ENCODE measurements around the gene BBS9. TPM values are rescaled to one million over a fixed set of nuclear protein-coding genes. Genes with fewer than 3 reads are reported as not detected.
A peak's percentile ranks its signal among the peaks of the same experiment; 100 is the strongest.

BBS9 gene
- total RNA-seq, 2 experiments from 2014 or later = 13.7 to 17.2 TPM

DNA sequence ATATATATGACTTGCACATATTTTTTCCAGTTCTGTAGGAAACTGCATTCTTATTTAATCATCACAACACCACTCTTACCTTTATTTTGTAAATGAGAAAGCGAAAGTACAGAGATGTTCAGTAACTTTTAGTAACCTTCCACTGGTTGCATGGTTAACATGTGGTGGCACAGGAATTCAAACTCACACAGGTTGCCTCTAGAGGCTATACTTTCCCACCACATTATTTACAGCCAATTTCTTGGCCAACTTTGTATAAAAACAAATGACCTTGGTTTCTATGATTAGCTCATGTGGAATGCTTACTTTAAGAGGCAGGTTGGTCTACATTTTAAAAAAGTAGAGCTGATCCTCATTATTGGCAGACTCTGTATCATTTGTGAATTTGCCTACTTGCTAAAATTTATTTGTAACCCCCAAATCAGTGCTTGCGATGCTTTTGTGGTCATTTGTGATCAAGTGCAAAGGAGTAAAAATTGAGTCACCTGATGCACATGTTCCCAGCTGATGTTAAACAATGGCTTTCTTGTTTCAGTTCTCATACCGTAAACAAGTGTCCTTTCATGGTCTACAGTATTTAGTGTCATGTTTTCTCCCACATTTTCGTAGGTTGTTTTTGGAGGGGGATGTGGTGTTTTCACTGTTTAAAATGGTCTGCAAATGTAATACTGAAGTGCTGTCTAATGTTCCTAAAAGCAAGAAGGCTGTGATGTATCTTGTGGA, 14.8 kb downstream of the BBS9 start:
- H3K4me3 Mint-ChIP-seq = peak overlapping the region; percentile 15
- no peak for ATAC-seq (ENCODE audit: low read depth)
- POLR2A ChIA-PET = no interaction called here
- H3K4me1 Mint-ChIP-seq = peaks cover 3% of the 10 kb centered on the region
- H3K36me3 Mint-ChIP-seq = peaks cover 9% of the 10 kb centered on the region
- no peak overlapping the region for H3K27ac Mint-ChIP-seq
- H3K9me3 Mint-ChIP-seq = peaks cover 7% of the 10 kb centered on the region
- no peaks in the 10 kb centered on the region for H3K27me3 Mint-ChIP-seq
- DNase-seq = no peak

- H3K4me1 Mint-ChIP-seq = peaks cover 3% of the 10 kb centered on the region
- DNase-seq (no peak), ATAC-seq (ENCODE audit: low read depth) (no peak)
- H3K27me3 Mint-ChIP-seq = no peaks in the 10 kb centered on the region
- no peak overlapping the region for H3K27ac Mint-ChIP-seq
- POLR2A ChIA-PET = no interaction called here
- H3K4me3 Mint-ChIP-seq = no peak overlapping the region
- peaks cover 7% of the 10 kb centered on the region for H3K9me3 Mint-ChIP-seq
- peaks cover 9% of the 10 kb centered on the region for H3K36me3 Mint-ChIP-seq
Measured at GRCh38 chr7:33145156-33145555, 15.8 kb downstream of the BBS9 start.

DNA sequence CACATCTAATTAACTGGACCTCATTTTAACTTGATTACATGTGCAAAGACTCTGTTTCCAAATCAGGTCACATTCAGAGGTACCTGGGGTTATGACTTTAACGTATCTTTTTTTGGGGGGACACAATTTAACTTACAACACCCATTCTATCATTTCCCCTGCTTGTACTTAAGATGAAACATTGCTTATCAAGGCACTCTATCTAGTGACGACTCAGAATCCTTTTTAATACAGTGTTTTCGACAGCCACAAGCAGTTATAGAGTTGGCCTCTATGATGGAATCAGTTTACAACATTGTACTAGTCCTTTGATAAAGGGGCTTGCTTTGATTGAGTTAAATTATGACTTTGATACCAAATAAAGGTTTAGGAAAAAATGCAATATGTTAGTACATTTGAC, 22.7 kb downstream of the BBS9 start:
- POLR2A ChIA-PET = no interaction called here
- no peaks in the 10 kb centered on the region for H3K4me1 Mint-ChIP-seq
- H3K4me3 Mint-ChIP-seq = no peak overlapping the region
- H3K27me3 Mint-ChIP-seq = no peaks in the 10 kb centered on the region
- no peak for DNase-seq
- ATAC-seq (ENCODE audit: low read depth) = no peak
- no peaks in the 10 kb centered on the region for H3K9me3 Mint-ChIP-seq
- H3K27ac Mint-ChIP-seq = no peak overlapping the region
- no peaks in the 10 kb centered on the region for H3K36me3 Mint-ChIP-seq

- POLR2A ChIA-PET = no interaction called here
- peaks cover 1% of the 10 kb centered on the region for H3K36me3 Mint-ChIP-seq
Measured at GRCh38 chr7:33155811-33156210, 26.4 kb downstream of the BBS9 start.

GRCh38 chr7:33156441-33156840, 27.1 kb downstream of the BBS9 start:
- Mint-ChIP-seq H3K27ac (no peak overlapping the region), H3K9me3 (no peaks in the 10 kb centered on the region), H3K4me3 (no peak overlapping the region), H3K4me1 (peaks cover 3% of the 10 kb centered on the region), H3K27me3 (no peaks in the 10 kb centered on the region), H3K36me3 (peaks cover 1% of the 10 kb centered on the region)
- DNase-seq (no peak), ATAC-seq (ENCODE audit: low read depth) (no peak)
- POLR2A ChIA-PET = no interaction called here

More at GRCh38 chr7:33155811-33156210, 26.4 kb downstream of the BBS9 start:
- DNase-seq = no peak
- no peaks in the 10 kb centered on the region for H3K27me3 Mint-ChIP-seq
- no peak overlapping the region for H3K4me3 Mint-ChIP-seq
- H3K27ac Mint-ChIP-seq = no peak overlapping the region
- H3K4me1 Mint-ChIP-seq = peaks cover 3% of the 10 kb centered on the region
- H3K9me3 Mint-ChIP-seq = no peaks in the 10 kb centered on the region
- ATAC-seq (ENCODE audit: low read depth) = no peak

GRCh38 chr7:33157311-33157710, 27.9 kb downstream of the BBS9 start:
- Mint-ChIP-seq H3K27ac (no peak overlapping the region), H3K4me3 (no peak overlapping the region)
- POLR2A ChIA-PET = no interaction called here

GRCh38 chr7:33157781-33158180, 28.4 kb downstream of the BBS9 start:
- Mint-ChIP-seq H3K9me3 (no peaks in the 10 kb centered on the region), H3K36me3 (peaks cover 1% of the 10 kb centered on the region), H3K27ac (no peak overlapping the region), H3K27me3 (no peaks in the 10 kb centered on the region), H3K4me1 (peaks cover 3% of the 10 kb centered on the region), H3K4me3 (no peak overlapping the region)
- POLR2A ChIA-PET = no interaction called here
- DNase-seq (no peak), ATAC-seq (ENCODE audit: low read depth) (no peak)

More at GRCh38 chr7:33157311-33157710, 27.9 kb downstream of the BBS9 start:
- no peak for DNase-seq
- Mint-ChIP-seq H3K36me3 (peaks cover 1% of the 10 kb centered on the region), H3K9me3 (no peaks in the 10 kb centered on the region), H3K4me1 (peaks cover 3% of the 10 kb centered on the region), H3K27me3 (no peaks in the 10 kb centered on the region)
- no peak for ATAC-seq (ENCODE audit: low read depth)

GRCh38 chr7:33177876-33178275, 48.5 kb downstream of the BBS9 start:
- H3K4me1 Mint-ChIP-seq = no peaks in the 10 kb centered on the region
- ATAC-seq (ENCODE audit: low read depth) = peak; percentile 63
- POLR2A ChIA-PET = no interaction called here

GRCh38 chr7:33179519-33179918, 50.2 kb downstream of the BBS9 start:
- ATAC-seq (ENCODE audit: low read depth) (no peak), DNase-seq (no peak)
- H3K4me3 Mint-ChIP-seq = no peak overlapping the region
- H3K27me3 Mint-ChIP-seq = no peaks in the 10 kb centered on the region
- H3K36me3 Mint-ChIP-seq = peaks cover 4% of the 10 kb centered on the region
- H3K9me3 Mint-ChIP-seq = peaks cover 6% of the 10 kb centered on the region
- no peak overlapping the region for H3K27ac Mint-ChIP-seq
- POLR2A ChIA-PET = no interaction called here
- no peaks in the 10 kb centered on the region for H3K4me1 Mint-ChIP-seq

More at GRCh38 chr7:33177876-33178275, 48.5 kb downstream of the BBS9 start:
- H3K27me3 Mint-ChIP-seq = no peaks in the 10 kb centered on the region
- DNase-seq = no peak
- peaks cover 4% of the 10 kb centered on the region for H3K36me3 Mint-ChIP-seq
- peaks cover 6% of the 10 kb centered on the region for H3K9me3 Mint-ChIP-seq
- H3K27ac Mint-ChIP-seq = no peak overlapping the region
- no peak overlapping the region for H3K4me3 Mint-ChIP-seq

DNA sequence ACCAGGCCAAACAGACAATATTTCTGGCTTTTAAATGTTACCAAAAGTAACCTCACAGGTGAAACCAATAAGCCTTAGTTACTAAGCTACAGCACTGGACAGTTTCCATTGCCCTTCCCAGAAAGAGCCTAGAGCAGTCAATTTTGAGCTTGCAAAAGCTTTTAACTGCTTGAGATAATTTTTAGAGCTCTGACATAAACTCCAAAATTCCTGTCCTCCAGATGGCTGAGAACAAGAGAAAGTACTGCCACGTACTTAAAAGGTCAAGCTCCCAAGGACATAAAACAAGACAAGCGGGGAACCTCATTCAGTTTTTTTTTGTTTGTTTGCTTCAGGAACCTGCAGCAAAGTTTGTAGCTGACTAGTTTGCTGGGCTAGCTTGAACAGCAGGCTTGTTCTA, 54.1 kb downstream of the BBS9 start:
- no peaks in the 10 kb centered on the region for H3K4me1 Mint-ChIP-seq
- DNase-seq (no peak), ATAC-seq (ENCODE audit: low read depth) (no peak)
- no peak overlapping the region for H3K4me3 Mint-ChIP-seq
- H3K36me3 Mint-ChIP-seq = peaks cover 4% of the 10 kb centered on the region
- no peak overlapping the region for H3K27ac Mint-ChIP-seq
- POLR2A ChIA-PET = no interaction called here
- no peaks in the 10 kb centered on the region for H3K27me3 Mint-ChIP-seq
- peaks cover 6% of the 10 kb centered on the region for H3K9me3 Mint-ChIP-seq

GRCh38 chr7:33184828-33185227, 55.5 kb downstream of the BBS9 start:
- DNase-seq (no peak), ATAC-seq (ENCODE audit: low read depth) (no peak)
- H3K27me3 Mint-ChIP-seq = no peaks in the 10 kb centered on the region
- no peaks in the 10 kb centered on the region for H3K4me1 Mint-ChIP-seq
- H3K9me3 Mint-ChIP-seq = peaks cover 5% of the 10 kb centered on the region
- POLR2A ChIA-PET = no interaction called here
- no peak overlapping the region for H3K27ac Mint-ChIP-seq
- peaks cover 4% of the 10 kb centered on the region for H3K36me3 Mint-ChIP-seq
- no peak overlapping the region for H3K4me3 Mint-ChIP-seq

GRCh38 chr7:33185786-33186185, 56.4 kb downstream of the BBS9 start:
- H3K27me3 Mint-ChIP-seq = no peaks in the 10 kb centered on the region
- ATAC-seq (ENCODE audit: low read depth) (peak; percentile 45), DNase-seq (no peak)
- peaks cover 2% of the 10 kb centered on the region for H3K9me3 Mint-ChIP-seq
- no peaks in the 10 kb centered on the region for H3K36me3 Mint-ChIP-seq
- peaks cover 3% of the 10 kb centered on the region for H3K4me1 Mint-ChIP-seq
- POLR2A ChIA-PET = no interaction called here
- H3K4me3 Mint-ChIP-seq = no peak overlapping the region
- H3K27ac Mint-ChIP-seq = no peak overlapping the region

DNA sequence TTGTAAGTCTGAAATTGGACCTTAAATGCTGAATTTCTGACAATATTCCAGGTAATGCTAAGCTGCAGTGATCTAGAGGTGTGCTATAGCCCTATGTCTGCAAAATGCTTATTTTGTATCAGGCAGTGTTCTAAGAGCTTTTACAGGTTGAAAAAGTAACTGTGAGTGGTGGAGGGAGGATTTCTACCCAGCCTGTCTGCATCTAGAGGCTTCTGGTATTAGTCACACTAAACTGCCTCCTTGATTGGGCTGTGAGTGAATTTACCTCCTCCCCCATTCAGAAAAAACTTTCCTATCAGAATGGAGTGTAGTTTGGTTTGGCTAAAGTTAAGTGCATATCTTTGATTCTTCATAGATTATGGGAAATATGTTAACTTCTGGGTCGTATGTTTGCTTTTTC, 56.8 kb downstream of the BBS9 start:
- H3K4me3 Mint-ChIP-seq = no peak overlapping the region
- no peaks in the 10 kb centered on the region for H3K36me3 Mint-ChIP-seq
- peaks cover 7% of the 10 kb centered on the region for H3K4me1 Mint-ChIP-seq
- no peak for ATAC-seq (ENCODE audit: low read depth)
- H3K27ac Mint-ChIP-seq = no peak overlapping the region
- no peaks in the 10 kb centered on the region for H3K9me3 Mint-ChIP-seq
- H3K27me3 Mint-ChIP-seq = no peaks in the 10 kb centered on the region
- POLR2A ChIA-PET = no interaction called here
- no peak for DNase-seq

- Mint-ChIP-seq H3K27ac (peak overlapping the region; percentile 55), H3K4me3 (peak overlapping the region; percentile 46), H3K4me1 (peaks cover 11% of the 10 kb centered on the region), H3K27me3 (no peaks in the 10 kb centered on the region), H3K9me3 (peaks cover 3% of the 10 kb centered on the region), H3K36me3 (no peaks in the 10 kb centered on the region)
- ATAC-seq (ENCODE audit: low read depth) (no peak), DNase-seq (no peak)
- POLR2A ChIA-PET = interaction anchor here (1.0 kb wide), 1 partner anchor 701 kb away, joined by 3 read pairs; no protein-coding TSS in a partner anchor
Measured at GRCh38 chr7:33190688-33191304, 61.4 kb downstream of the BBS9 start.
